Activated T-helper 1 cell treated with anti-CD3 and anti-CD28 coated beads, Interleukin-2, amount 50 U/mL, for 16 hours (primary cell): ENCODE data around the gene ZNF697.

ENCODE experiments used
- DNase-seq, 2 donors: peaks; one replicate each; pipeline ENCODE4 v3.0.0-alpha.2; 2020; ENCODE audit warnings: low read depth in 1 of 2, low spot score in 1 of 2

ZNF697 gene

GRCh38 chr1:119664067-119664466 lies 16.0 kb upstream of the ZNF697 start:
- DNase-seq: no peak

GRCh38 chr1:119662034-119662437 lies 14.0 kb upstream of the ZNF697 start:
- no peak for DNase-seq

- DNase-seq: no peak
Observed at GRCh38 chr1:119660253-119661083, 12.4 kb upstream of the ZNF697 start.

GRCh38 chr1:119659628-119660027 lies 11.6 kb upstream of the ZNF697 start:
- no peak for DNase-seq

- DNase-seq: no peak
Observed at GRCh38 chr1:119656410-119656955, 8.4 kb upstream of the ZNF697 start.

- no peak for DNase-seq
Observed at GRCh38 chr1:119655154-119655553, 7.1 kb upstream of the ZNF697 start.

GRCh38 chr1:119653839-119654170 lies 5.7 kb upstream of the ZNF697 start:
- DNase-seq: no peak

GRCh38 chr1:119653135-119653838 lies 5.2 kb upstream of the ZNF697 start:
- DNase-seq: no peak

GRCh38 chr1:119652587-119652986 lies 4.5 kb upstream of the ZNF697 start:
- no peak for DNase-seq

- no peak for DNase-seq
Observed at GRCh38 chr1:119651641-119652040, 3.6 kb upstream of the ZNF697 start.

- no peak for DNase-seq
Observed at GRCh38 chr1:119651133-119651532, 3.1 kb upstream of the ZNF697 start.

- no peak for DNase-seq
Observed at GRCh38 chr1:119648620-119649004, 546 bp upstream of the ZNF697 start.

GRCh38 chr1:119647228-119647733 lies 785 bp downstream of the ZNF697 start:
- no peak for DNase-seq

- DNase-seq: no peak
Observed at GRCh38 chr1:119646521-119647227, 1.4 kb downstream of the ZNF697 start.

- no peak for DNase-seq
Observed at GRCh38 chr1:119639109-119639508, 9.0 kb downstream of the ZNF697 start.

GRCh38 chr1:119637710-119638109 lies 10.4 kb downstream of the ZNF697 start:
- no peak for DNase-seq

GRCh38 chr1:119636491-119637089 lies 11.5 kb downstream of the ZNF697 start:
- DNase-seq: no peak

GRCh38 chr1:119635811-119636390 lies 12.2 kb downstream of the ZNF697 start:
- DNase-seq: no peak

- DNase-seq: no peak
Observed at GRCh38 chr1:119634016-119634415, 14.1 kb downstream of the ZNF697 start.

GRCh38 chr1:119633575-119633974 lies 14.5 kb downstream of the ZNF697 start:
- DNase-seq: no peak

GRCh38 chr1:119632841-119633240 lies 15.2 kb downstream of the ZNF697 start:
- DNase-seq: no peak
